ENCODE data around the gene ZNF628. TPM values are rescaled to one million over a fixed set of nuclear protein-coding genes. Genes with fewer than 3 reads are reported as not detected.

The ZNF628 gene
- total and polyA plus RNA-seq, 2 of the 8 experiments (the other 6 are each of a cell fraction or from before 2014, with no cell fraction given): 1.7 to 10.8 TPM

- H4K8ac ChIP-seq (ENCODE audit: extremely low read depth, insufficient read depth, low read length): no peak overlapping the region
- H3K4me3 ChIP-seq (ENCODE audit: extremely low read depth in 1 of 4, insufficient read depth in 2 of 4, low read depth in 3 of 4, low read length in 4 of 4): no peak overlapping the region
- H2AFZ ChIP-seq (ENCODE audit: low read length): no peak overlapping the region
- no peaks in the 10 kb centered on the region for H3K79me2 ChIP-seq (ENCODE audit: control insufficient read depth in 1 of 2, insufficient read depth in 2 of 2, low read length in 2 of 2)
- H4K5ac ChIP-seq (ENCODE audit: insufficient read length, low read depth, low read length): no peak overlapping the region
- H3K27ac ChIP-seq (ENCODE audit: low read depth, low read length): no peak overlapping the region
- 82% methylated on average over 10 of the region's 10 CpGs; no CpG with 5 or more reads in 1 of the 2 experiments for WGBS, 2 experiments (ENCODE audit: extremely low coverage in 1 of 2, insufficient coverage in 1 of 2, insufficient read length in 1 of 2, insufficient replicate concordance in 2 of 2, low coverage in 1 of 2, low lambda C conversion rate in 2 of 2, missing lambda C conversion rate in 1 of 2)
- no peak overlapping the region for H2BK120ac ChIP-seq (replicated peaks; ENCODE audit: low read depth, low read length)
- no peak for FAIRE-seq
- peaks cover 8% of the 10 kb centered on the region; the same call in 1 of the 2 replicates for H3K23me2 ChIP-seq (ENCODE audit: low read depth, low read length)
- no peak overlapping the region for H3K56ac ChIP-seq (replicated peaks; ENCODE audit: insufficient read length, low read depth, low read length)
- no peak overlapping the region for H3K18ac ChIP-seq (ENCODE audit: extremely low read depth, low read length)
- no peak overlapping the region for H3K4ac ChIP-seq (replicated peaks; ENCODE audit: insufficient read length, low read depth, low read length)
- H2BK15ac ChIP-seq (ENCODE audit: low read length): 0 out of 2 replicates have a peak overlapping the region, but pooled peaks have one; percentile 7
- no peaks in the 10 kb centered on the region for H3K36me3 ChIP-seq (ENCODE audit: control insufficient read depth in 2 of 4, insufficient read depth in 4 of 4, low read length in 3 of 4)
- H3K9ac ChIP-seq (replicated peaks in 1 of 4; ENCODE audit: extremely low read depth in 1 of 4, low read depth in 3 of 4, low read length in 3 of 4): no peak overlapping the region
- H3K4me1 ChIP-seq (replicated peaks in 1 of 4; ENCODE audit: control insufficient read depth in 3 of 4, insufficient read depth in 4 of 4, low read length in 3 of 4): no peaks in the 10 kb centered on the region; a peak in 1 of 7 replicates
- H3K79me1 ChIP-seq (ENCODE audit: low read depth, low read length): no peaks in the 10 kb centered on the region
- no peak overlapping the region for H3K14ac ChIP-seq (ENCODE audit: insufficient read length)
- H3K23ac ChIP-seq (ENCODE audit: insufficient read length): no peak overlapping the region
- ChIA-PET POLR2A (ENCODE audit: partially characterized antibody) (no interaction called here), CTCF (ENCODE audit: partially characterized antibody) (interaction anchor here (0.5 kb wide), 1 partner anchor 710 kb away, joined by 3 read pairs; no protein-coding TSS in a partner anchor)
- TF ChIP-seq EP300 (IDR thresholded peaks at IDR 0.05; ENCODE audit: borderline replicate concordance in 1 of 2, low read depth in 2 of 2, low read length in 2 of 2): no peak
- peak overlapping the region; percentile 77; the same call in 1 of the 2 replicates for H2BK12ac ChIP-seq (ENCODE audit: low read depth, low read length)
- H3K27me3 ChIP-seq (replicated peaks in 1 of 4; ENCODE audit: control insufficient read depth in 3 of 4, extremely low read depth in 1 of 4, insufficient read depth in 3 of 4, low read length in 3 of 4): no peaks in the 10 kb centered on the region; a peak in 1 of 7 replicates
- H2AK5ac ChIP-seq (ENCODE audit: low read depth, low read length): peak overlapping the region; percentile 97
- no peak overlapping the region for H3K4me2 ChIP-seq (ENCODE audit: insufficient read depth in 1 of 2, low read depth in 2 of 2, low read length in 2 of 2)
- no peaks in the 10 kb centered on the region; a peak in 1 of 4 replicates for H3K9me3 ChIP-seq (ENCODE audit: insufficient read depth in 2 of 2, low read depth in 1 of 2, low read length in 1 of 2)
- no peak overlapping the region for H2BK20ac ChIP-seq (ENCODE audit: low read length)
- no peak overlapping the region; the same call in 1 of the 2 replicates for H2BK5ac ChIP-seq (ENCODE audit: low read depth, low read length)
- peaks cover 0 to 4% of the 10 kb centered on the region in 2 experiments for H4K20me1 ChIP-seq (replicated peaks in 1 of 2; ENCODE audit: control insufficient read depth in 1 of 2, insufficient read depth in 2 of 2, low read length in 2 of 2)
- no peak for DNase-seq (ENCODE audit: low read depth in 1 of 2, low spot score in 2 of 2)
- H4K91ac ChIP-seq (replicated peaks; ENCODE audit: insufficient read length, low read length): peak overlapping the region; percentile 13
Observed at GRCh38 chr19:55519451-55520311, 43.3 kb downstream of the ZNF628 start.
